ENCODE measurements around the gene KRTAP6-2. TPM values are rescaled to one million over a fixed set of nuclear protein-coding genes. Genes with fewer than 3 reads are reported as not detected.

The KRTAP6-2 gene
- not detected for total RNA-seq (2021; fragmentation: NEBNext Ultra II Directional; extraction: Animal tissue kit (Norgen Biotek cat#: 25700))
- long read RNA-seq, result 0 reads

GRCh38 chr21:30598802-30599201 lies at the start of gene KRTAP6-2:
TSS of gene KRTAP6-2 (minus strand) at chr21:30598902. CDS start at chr21:30598874, 28 bp downstream.
- Mint-ChIP-seq H3K36me3 (ENCODE audit: low read depth) (no peaks in the 10 kb centered on the region), H3K9me3 (peaks cover 52% of the 10 kb centered on the region), H3K27me3 (ENCODE audit: insufficient read depth) (no peaks in the 10 kb centered on the region; the same call in 1 of the 2 replicates), H3K27ac (no peak within 1 kb of the TSS), H3K4me1 (ENCODE audit: low read depth) (no peaks in the 10 kb centered on the region), H3K4me3 (no peak within 1 kb of the TSS)
- DNase-seq, result no peak
- TF ChIP-seq CTCF (IDR thresholded peaks at IDR 0.05), result no peak

DNA sequence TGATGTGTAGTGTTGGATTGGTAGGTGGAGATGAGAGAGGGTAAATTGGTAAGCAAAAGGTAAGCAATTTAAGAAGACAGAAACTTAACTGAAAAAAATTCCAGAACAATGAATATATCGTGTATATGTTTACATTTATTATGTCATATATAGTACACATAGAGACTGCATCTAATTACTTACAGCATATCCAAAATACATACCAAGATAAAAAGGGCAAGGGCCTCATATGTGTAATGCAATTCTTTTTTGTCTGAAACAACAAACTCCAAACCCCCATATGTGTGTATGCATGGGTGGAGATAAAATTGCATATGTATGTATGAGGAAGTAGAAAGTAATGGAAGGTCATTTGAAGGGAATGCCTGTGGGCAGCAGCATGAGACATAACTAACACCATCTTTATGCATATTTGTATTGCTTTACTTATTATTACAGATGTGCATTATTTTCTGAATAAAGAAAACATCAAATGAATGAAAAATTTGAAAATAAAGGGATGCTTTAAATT lies 48.3 kb upstream of the KRTAP6-2 start:
- Mint-ChIP-seq H3K9me3 (peaks cover 74% of the 10 kb centered on the region), H3K36me3 (ENCODE audit: low read depth) (no peaks in the 10 kb centered on the region; the same call in 1 of the 2 replicates), H3K27me3 (ENCODE audit: insufficient read depth) (no peaks in the 10 kb centered on the region; the same call in 1 of the 2 replicates), H3K4me3 (no peak overlapping the region), H3K27ac (no peak overlapping the region), H3K4me1 (ENCODE audit: low read depth) (no peaks in the 10 kb centered on the region)
- no peak for DNase-seq
- TF ChIP-seq CTCF (IDR thresholded peaks at IDR 0.05), result no peak

DNA sequence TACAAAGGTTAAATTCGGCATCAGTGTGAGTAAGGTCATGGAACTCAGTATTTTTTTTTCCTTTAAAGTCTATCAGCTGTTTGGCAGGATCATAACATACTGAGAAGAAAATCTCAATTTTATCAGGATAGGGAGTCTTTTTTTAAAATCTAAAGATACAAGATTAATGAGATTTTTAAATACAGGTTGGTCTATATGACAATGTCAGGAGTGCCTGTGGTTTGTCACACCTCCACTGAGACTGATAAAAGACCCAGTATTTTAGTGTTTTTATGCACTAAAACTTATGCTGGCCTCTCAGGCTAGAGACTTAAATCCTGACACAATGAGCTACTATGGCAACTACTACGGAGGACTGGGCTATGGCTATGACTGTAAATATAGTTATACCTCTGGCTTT lies 43.9 kb upstream of the KRTAP6-2 start, which contains the start of gene KRTAP20-3:
TSS of gene KRTAP20-3 (plus strand) at position 301 of the 400 bp plus-strand sequence.
- DNase-seq, result no peak
- Mint-ChIP-seq H3K36me3 (ENCODE audit: low read depth) (no peaks in the 10 kb centered on the region), H3K9me3 (peaks cover 70% of the 10 kb centered on the region), H3K4me1 (ENCODE audit: low read depth) (no peaks in the 10 kb centered on the region), H3K4me3 (no peak within 1 kb of the TSS), H3K27me3 (ENCODE audit: insufficient read depth) (no peaks in the 10 kb centered on the region; the same call in 1 of the 2 replicates), H3K27ac (no peak within 1 kb of the TSS)
- TF ChIP-seq CTCF (IDR thresholded peaks at IDR 0.05), result no peak

DNA sequence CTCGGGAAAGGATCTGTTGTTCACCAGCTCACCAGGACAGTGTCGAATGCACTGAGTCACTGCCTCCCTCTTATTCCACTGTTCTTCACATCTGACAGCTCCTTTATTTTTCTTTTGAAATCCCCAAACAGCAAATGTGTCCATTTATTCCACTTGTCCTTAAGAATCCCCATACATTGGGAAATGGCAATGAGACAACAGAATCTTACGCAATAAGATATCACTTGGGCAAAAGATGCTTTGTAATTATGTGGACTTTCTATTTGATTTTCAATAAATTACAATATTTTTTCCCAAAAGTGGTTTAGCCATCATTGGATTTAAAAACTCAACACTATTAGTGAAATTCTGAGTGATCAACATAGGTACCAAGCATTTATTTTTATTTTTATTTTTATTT lies 40.0 kb upstream of the KRTAP6-2 start:
- H3K27me3 Mint-ChIP-seq (ENCODE audit: insufficient read depth), result no peaks in the 10 kb centered on the region
- no peak for DNase-seq
- TF ChIP-seq CTCF (IDR thresholded peaks at IDR 0.05), result no peak
- H3K27ac Mint-ChIP-seq, result no peak overlapping the region
- no peaks in the 10 kb centered on the region for H3K4me1 Mint-ChIP-seq (ENCODE audit: low read depth)
- peaks cover 53% of the 10 kb centered on the region for H3K9me3 Mint-ChIP-seq
- H3K4me3 Mint-ChIP-seq, result no peak overlapping the region
- no peaks in the 10 kb centered on the region for H3K36me3 Mint-ChIP-seq (ENCODE audit: low read depth)

GRCh38 chr21:30634906-30635305 lies 36.2 kb upstream of the KRTAP6-2 start, which contains the start of gene KRTAP20-2:
TSS of gene KRTAP20-2 (plus strand) at chr21:30635206. CDS start at chr21:30635264, 58 bp downstream.
- no peak within 1 kb of the TSS for H3K27ac Mint-ChIP-seq

More at GRCh38 chr21:30634906-30635305, 36.2 kb upstream of the KRTAP6-2 start, which contains the start of gene KRTAP20-2:
- Mint-ChIP-seq H3K9me3 (peaks cover 61% of the 10 kb centered on the region), H3K4me1 (ENCODE audit: low read depth) (no peaks in the 10 kb centered on the region), H3K4me3 (no peak within 1 kb of the TSS), H3K36me3 (ENCODE audit: low read depth) (peaks cover 8% of the 10 kb centered on the region; the same call in 1 of the 2 replicates), H3K27me3 (ENCODE audit: insufficient read depth) (peaks cover 1% of the 10 kb centered on the region; the same call in 1 of the 2 replicates)
- DNase-seq, result no peak
- TF ChIP-seq CTCF (IDR thresholded peaks at IDR 0.05), result no peak
